T-helper 2 cell treated with Interferon-gamma antibody and Interleukin-4, amounts not matched to agents 100 ng/mL and 5 ng/mL, for 36 hours (primary cell): ENCODE results near the gene ATP11A. TPM values are rescaled to one million over a fixed set of nuclear protein-coding genes. Genes with fewer than 3 reads are reported as not detected.
"Not testable (repeated sequence)": the region's sequence is repeated elsewhere in the genome, so short reads cannot be mapped to it uniquely, and the experiment has no call there.

Experiments used
- intact Hi-C: fragments of 100-400 bp; cut with micrococcal nuclease; formaldehyde crosslinking; loops from one replicate; pipeline ENCODE4 v1.15.1; 2023
- total RNA-seq: library from RNA; stranded (reverse); gene quantifications from 2 replicates; pipeline ENCODE4 v1.2.3, GENCODE V29; 2022

The ATP11A gene
- total RNA-seq, 1 donor from 2014 or later = 64.2 TPM

GRCh38 chr13:112875627-112876026 is 185.8 kb downstream of the ATP11A start:
- intact Hi-C loops = loop anchor here (2.0 kb wide), 1 partner anchor 235 kb away; no protein-coding TSS in a partner anchor

DNA sequence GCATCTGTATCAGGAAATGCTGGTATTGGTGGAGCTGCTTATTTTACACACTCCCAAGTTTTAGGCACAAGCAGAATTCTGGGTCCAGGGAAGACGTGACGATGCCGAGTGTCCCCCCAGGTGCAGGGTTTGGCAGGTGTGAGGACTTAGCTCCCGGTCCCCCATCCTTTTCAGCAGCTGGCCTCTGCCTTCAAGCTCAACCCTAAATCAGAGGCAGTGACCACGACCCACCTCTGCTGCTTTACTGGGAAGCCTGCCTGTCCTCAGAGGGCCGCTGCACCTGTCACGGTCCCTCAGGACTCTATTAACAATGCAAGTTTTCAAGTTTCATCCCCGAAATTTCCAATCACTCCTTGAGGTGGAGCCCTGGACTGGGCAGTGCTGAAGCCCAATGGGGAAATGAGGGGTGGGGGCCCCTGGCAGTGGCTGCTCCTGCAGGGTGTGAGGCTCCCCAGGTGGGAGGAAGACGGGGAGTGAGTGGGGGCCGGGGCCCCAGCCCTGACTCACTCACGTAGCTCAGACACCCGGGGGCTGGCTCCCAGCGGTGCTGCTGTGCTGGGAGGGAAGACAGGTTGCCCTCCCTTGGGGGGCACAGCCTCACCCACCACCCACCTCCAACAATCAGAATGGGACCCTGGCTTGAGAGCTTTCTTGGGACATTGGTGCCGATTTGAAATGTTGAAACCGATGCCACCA is 186.6 kb downstream of the ATP11A start:
- intact Hi-C loops = no loop called here

- intact Hi-C loops = no loop called here
Measured at GRCh38 chr13:112877066-112877465, 187.2 kb downstream of the ATP11A start.

- intact Hi-C loops = no loop called here
Measured at GRCh38 chr13:112877539-112877938, 187.7 kb downstream of the ATP11A start.

GRCh38 chr13:112877976-112878955 is 188.4 kb downstream of the ATP11A start:
- intact Hi-C loops = no loop called here

- intact Hi-C loops = no loop called here
Measured at GRCh38 chr13:112879283-112879833, 189.5 kb downstream of the ATP11A start.

GRCh38 chr13:112880221-112880641 is 190.4 kb downstream of the ATP11A start:
- intact Hi-C loops = no loop called here

DNA sequence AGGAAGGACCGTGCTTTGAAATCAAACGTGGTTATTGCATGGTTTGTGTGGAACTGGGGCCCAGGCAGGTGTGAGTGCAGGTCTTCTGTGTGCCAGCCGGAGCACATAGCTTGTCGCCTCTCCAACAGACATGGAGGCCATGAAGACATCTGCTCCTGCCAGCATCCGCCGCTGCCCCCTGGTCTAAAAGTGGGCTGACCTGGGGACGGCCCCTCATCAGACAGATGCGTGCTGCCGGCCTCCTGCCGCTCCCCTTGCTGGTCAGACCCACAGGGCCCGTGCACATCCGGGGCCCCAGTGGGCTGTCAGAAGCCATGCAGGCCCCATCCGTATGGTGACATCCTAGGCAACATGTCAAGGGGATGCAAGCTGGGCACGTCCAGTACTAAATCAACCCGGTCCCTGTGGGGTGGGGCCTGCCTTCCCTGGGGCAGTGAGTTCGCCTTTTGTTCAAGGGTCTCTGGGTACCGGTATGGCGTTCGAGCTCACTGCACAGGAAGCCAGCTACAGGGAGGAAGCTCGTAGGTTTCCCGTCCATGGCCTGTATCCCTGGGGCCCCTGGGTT is 191.2 kb downstream of the ATP11A start:
- intact Hi-C loops = no loop called here

DNA sequence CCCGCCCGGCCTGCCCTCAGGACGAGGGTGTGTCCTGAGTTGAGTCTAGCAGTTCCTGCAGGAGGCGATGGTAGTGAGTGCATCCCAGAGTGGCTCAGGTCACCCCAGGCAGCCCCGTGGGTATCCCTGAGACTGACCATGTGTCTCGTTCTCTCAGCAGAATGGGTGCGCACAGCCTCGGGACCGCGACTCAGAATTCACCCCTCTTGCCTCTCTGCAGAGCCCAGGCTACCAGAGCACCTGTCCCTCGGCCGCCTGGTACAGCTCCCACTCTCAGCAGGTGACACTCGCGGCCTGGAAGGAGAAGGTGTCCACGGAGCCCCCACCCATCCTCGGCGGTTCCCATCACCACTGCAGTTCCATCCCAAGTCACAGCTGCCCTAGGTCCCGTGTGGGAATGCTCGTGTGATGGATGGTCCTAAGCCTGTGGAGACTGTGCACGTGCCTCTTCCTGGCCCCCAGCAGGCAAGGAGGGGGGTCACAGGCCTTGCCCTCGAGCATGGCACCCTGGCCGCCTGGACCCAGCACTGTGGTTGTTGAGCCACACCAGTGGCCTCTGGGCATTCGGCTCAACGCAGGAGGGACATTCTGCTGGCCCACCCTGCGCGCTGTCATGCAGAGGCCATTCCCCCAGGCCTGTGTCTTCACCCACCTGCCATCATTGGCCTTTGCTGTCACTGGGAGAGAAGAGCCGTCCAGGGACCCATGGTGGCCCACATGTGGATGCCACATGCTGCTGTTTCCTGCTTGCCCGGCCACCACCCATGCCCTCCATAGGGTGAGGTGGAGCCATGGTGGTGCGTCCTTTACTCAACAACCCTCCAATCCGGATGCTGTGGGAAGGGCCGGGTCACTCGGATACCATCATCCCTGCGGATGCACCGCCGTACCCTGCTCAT is 192.1 kb downstream of the ATP11A start:
- intact Hi-C loops = no loop called here

GRCh38 chr13:112882555-112883024 is 192.8 kb downstream of the ATP11A start:
- intact Hi-C loops = no loop called here

DNA sequence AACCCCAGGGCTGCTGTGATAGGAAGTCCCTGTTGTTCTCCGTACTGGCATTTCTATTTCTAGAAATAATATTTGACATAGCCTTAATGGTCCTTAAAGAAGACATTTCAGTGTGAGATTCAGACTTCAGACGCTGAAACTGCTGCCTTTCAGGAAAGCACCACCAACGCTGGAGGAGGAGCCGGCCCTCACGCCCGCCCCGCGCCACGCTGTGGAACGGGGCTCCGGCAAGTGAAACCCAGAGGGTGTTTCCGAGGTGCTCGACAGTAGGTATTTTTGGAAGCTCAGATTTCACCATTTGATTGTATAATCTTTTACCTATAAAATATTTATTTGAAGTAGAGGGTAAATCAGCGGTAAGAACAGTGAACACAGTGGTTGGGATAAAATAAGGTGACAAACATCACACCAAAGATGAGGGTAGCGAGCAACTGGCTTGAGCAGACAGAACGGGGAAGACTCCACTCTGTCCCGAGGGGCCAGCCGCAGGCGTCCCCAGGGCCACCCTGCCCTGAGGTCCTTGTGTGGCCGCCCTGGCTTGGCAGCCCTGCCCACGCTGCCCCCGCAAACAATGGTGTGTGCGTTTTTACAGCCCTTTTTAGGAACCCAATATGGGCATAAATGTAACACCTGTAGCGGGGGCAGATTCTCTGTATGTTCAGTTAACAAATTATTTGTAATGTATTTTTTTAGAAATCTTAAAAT is 193.6 kb downstream of the ATP11A start:
- intact Hi-C loops = no loop called here

GRCh38 chr13:112884700-112885099 is 194.9 kb downstream of the ATP11A start:
- intact Hi-C loops = not testable (repeated sequence)

DNA sequence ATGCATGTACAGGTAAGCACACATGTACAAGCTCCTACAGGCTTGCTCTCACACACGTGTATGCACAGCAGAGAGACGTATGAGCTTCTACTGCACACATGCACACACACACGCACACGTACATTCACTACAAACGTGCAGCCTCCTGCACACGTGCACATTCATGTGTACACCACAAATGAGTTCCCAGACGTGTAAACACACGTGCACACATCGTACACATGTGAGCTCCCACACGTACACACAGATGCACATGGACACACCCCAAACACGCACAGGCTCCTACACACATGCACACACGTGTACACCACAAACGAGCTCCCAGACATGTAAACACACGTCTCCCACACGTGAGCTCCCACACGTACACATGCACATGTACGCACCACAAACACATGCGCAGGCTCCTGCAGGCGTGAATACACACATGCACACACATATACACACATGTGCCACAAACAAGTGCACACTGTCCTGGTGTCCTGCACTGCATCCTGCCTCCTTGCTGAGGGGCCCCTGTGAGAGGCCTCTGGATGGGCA is 195.5 kb downstream of the ATP11A start:
- intact Hi-C loops = no loop called here

DNA sequence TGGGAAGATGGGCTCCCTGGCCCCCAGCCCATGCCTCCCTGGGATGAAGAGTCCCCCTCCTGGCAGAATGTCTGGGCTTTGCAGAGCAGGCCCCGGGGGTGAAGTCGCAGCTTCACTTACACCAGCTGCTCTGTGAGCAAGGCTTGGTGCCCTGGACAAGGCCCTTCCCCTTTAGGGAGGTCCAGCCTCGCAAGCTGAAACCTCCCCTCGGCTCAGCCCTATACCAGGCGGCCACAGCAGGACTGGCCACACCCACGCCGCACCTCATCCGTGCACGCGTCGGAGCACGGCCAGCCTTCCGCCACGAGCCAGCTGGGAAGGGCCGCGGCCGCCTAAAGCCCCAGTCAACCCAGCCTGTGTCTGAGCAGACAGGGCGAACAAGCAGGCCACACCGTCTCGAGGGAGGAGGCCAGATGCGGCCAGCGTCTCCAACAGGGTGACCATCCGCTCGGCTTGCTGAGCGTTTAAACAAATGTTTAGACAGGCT is 196.0 kb downstream of the ATP11A start:
- intact Hi-C loops = no loop called here

DNA sequence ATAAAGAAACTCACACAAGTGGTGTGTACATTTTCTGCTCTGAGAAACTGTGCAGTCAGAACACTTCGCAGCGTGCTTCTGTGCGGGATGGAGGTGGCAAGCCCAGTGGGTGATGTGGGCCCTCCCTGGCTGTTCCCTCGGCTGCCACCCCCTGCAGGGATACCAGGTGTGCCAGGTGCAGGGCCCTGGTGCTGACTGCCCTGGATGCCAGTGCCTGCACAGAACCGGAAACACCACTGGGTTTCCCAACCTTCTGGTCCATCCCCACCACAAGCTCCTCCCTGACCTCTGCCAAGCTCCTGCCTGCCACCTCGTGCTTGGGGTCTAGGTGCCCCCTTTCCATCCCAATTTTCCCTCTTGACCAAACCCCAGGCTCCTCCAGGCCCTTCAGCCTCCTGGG is 197.3 kb downstream of the ATP11A start:
- intact Hi-C loops = no loop called here

GRCh38 chr13:112887557-112887991 is 197.7 kb downstream of the ATP11A start:
- intact Hi-C loops = no loop called here

GRCh38 chr13:112888238-112889111 is 198.6 kb downstream of the ATP11A start:
- intact Hi-C loops = no loop called here
